Measurements from ENCODE around the gene LLCFC1. TPM values are rescaled to one million over a fixed set of nuclear protein-coding genes. Genes with fewer than 3 reads are reported as not detected.
A peak's percentile ranks its signal among the peaks of the same experiment; 100 is the strongest.

LLCFC1 gene
- total RNA-seq (2016; rRNA removed; fragmentation: Illumina TruSeq; extraction: Trizol) (not detected in 2 replicates), polyA plus RNA-seq (2011; rRNA removed) (not detected in 2 replicates), polyA minus RNA-seq (2011; rRNA and poly(A)+ RNA removed; ENCODE audit: low replicate concordance) (not detected in 2 replicates), Bru-seq, nascent RNA (not detected), BruChase-seq, experiment 1, labeled RNA remaining after a 6-hour chase (not detected), BruChase-seq, experiment 2, labeled RNA remaining after a 2-hour chase (not detected)
- total RNA-seq (2016; cell fraction: cytosol; rRNA removed; fragmentation: Illumina TruSeq; extraction: Trizol; ENCODE audit: low read depth), result not detected in 2 replicates
- total RNA-seq (2016; cell fraction: insoluble cytoplasmic fraction; rRNA removed; fragmentation: Illumina TruSeq; extraction: Trizol), result not detected in 2 replicates
- total RNA-seq (2016; cell fraction: membrane; rRNA removed; fragmentation: Illumina TruSeq; extraction: Trizol), result not detected in 2 replicates
- total RNA-seq (2016; cell fraction: nucleus; rRNA removed; fragmentation: Illumina TruSeq; extraction: Trizol), result not detected in 2 replicates
- not detected in 2 replicates for polyA plus RNA-seq (2011; cell fraction: cytosol; rRNA removed)
- not detected in 2 replicates for polyA plus RNA-seq (2011; cell fraction: nucleus; rRNA removed)
- not detected in 2 replicates for polyA plus RNA-seq (2012)
- polyA plus RNA-seq (2016; cell fraction: cytosol; fragmentation: Illumina TruSeq; extraction: Trizol; ENCODE audit: low read depth), result not detected in 2 replicates
- polyA plus RNA-seq (2016; cell fraction: insoluble cytoplasmic fraction; fragmentation: Illumina TruSeq; extraction: Trizol; ENCODE audit: low read depth), result not detected in 2 replicates
- polyA plus RNA-seq (2016; cell fraction: membrane; fragmentation: Illumina TruSeq; extraction: Trizol; ENCODE audit: low read depth), result not detected in 2 replicates
- not detected in 2 replicates for polyA plus RNA-seq (2016; cell fraction: nucleus; fragmentation: Illumina TruSeq; extraction: Trizol; ENCODE audit: insufficient read depth, low read depth)
- polyA minus RNA-seq (2011; cell fraction: cytosol; rRNA and poly(A)+ RNA removed), result not detected in 2 replicates
- not detected in 2 replicates for polyA minus RNA-seq (2011; cell fraction: nucleus; rRNA and poly(A)+ RNA removed)
- long read RNA-seq, experiment 1, result 0 reads
- long read RNA-seq, experiment 2, result 0 reads

DNA sequence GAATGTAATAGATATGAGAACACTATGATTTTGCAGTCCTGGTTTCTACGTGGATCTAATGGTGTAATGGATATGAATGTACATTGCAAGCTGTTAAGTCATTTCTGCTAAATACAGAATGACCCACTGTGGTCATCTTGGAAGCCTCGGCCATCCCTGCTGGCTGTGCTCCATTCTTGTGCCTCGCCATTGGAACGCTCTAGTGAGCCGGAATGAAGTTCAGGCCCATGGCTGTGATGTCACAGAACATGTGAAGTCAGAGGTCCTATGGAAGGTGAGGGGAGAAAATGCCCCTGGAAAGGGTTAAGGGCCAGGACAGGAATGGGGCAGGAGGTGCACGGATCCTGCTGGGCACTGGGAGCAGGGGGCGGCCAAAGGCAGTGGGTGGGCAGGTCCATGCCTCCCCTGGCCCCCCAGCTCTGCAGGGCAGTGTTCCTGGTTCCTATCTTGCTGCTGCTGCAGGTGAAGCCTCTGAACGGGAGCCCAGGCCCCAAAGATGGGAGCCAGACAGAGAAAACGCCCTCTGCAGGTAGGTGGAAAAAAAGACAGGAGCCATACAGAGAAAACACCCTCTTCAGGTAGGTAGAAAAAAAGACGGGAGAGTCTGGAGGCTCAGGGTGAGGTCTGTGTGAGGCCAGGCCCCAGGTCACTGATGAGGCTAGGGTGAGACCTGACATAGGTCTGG, at the start of gene LLCFC1:
Gene LLCFC1, plus strand, starts transcription at position 259 of the 685 bp plus-strand sequence. Its CDS starts 138 bp downstream, at position 397.
- ChIA-PET POLR2A (no interaction called here), CTCF (ENCODE audit: low intra/inter-chr PET ratio, low total read pairs) (no interaction called here)
- Histone ChIP-seq H3K9ac (ENCODE audit: insufficient read depth, low read depth, low read length) (no peak within 1 kb of the TSS), H4K20me1 (ENCODE audit: insufficient read depth, low read length) (no peaks in the 10 kb centered on the region), H3K27me3 (ENCODE audit: control insufficient read depth in 1 of 2, insufficient read depth in 2 of 2, low read length in 2 of 2) (peaks cover 3 to 18% of the 10 kb centered on the region in 2 experiments; a peak in 2 of 5 replicates), H3K4me2 (ENCODE audit: low read depth, low read length) (no peak within 1 kb of the TSS), H3K27ac (ENCODE audit: extremely low read length, insufficient read depth, low read length) (no peak within 1 kb of the TSS), H3K9me3 (ENCODE audit: low read length) (no peaks in the 10 kb centered on the region), H3K36me3 (replicated peaks in 1 of 2; ENCODE audit: control insufficient read depth in 1 of 2, insufficient read depth in 2 of 2, low read length in 2 of 2) (no peaks in the 10 kb centered on the region), H3K79me2 (ENCODE audit: insufficient read depth, low read length) (no peaks in the 10 kb centered on the region), H3K4me3 (replicated peaks in 1 of 3; ENCODE audit: insufficient read depth in 1 of 3, low read depth in 2 of 3, low read length in 3 of 3) (no peak within 1 kb of the TSS), H2AFZ (ENCODE audit: low read length) (no peak within 1 kb of the TSS), H3K4me1 (ENCODE audit: insufficient read depth, low read length) (no peaks in the 10 kb centered on the region)
- TF ChIP-seq ZKSCAN1 (IDR thresholded peaks at IDR 0.05; ENCODE audit: low read length) (no peak), NPAS2 (CRISPR knock-in tag; IDR thresholded peaks at IDR 0.05; ENCODE audit: borderline replicate concordance) (no peak), CTCF (CRISPR knock-in tag; IDR thresholded peaks at IDR 0.05) (peak; percentile 30)
- ATAC-seq (peak; percentile 76), FAIRE-seq (no peak), DNase-seq (ENCODE audit: low spot score) (peak; percentile 13)
- in situ Hi-C loops (cut with HindIII; ENCODE audit: extremely low pct_ligation_motif_present, low pct_unique_long_range_greater_than_20kb), result no loop called here
- BruUV-seq (replicated peaks), result no TSS peak
- intact Hi-C loops (cut with micrococcal nuclease; ENCODE audit: unreplicated experiment), result no loop called here
- WGBS (ENCODE audit: low lambda C conversion rate), result 34% methylated on average over 8 of the region's 10 CpGs

Data from HepG2 (cell line).